ENCODE results near the gene TMTC1.

Gene TMTC1

DNA sequence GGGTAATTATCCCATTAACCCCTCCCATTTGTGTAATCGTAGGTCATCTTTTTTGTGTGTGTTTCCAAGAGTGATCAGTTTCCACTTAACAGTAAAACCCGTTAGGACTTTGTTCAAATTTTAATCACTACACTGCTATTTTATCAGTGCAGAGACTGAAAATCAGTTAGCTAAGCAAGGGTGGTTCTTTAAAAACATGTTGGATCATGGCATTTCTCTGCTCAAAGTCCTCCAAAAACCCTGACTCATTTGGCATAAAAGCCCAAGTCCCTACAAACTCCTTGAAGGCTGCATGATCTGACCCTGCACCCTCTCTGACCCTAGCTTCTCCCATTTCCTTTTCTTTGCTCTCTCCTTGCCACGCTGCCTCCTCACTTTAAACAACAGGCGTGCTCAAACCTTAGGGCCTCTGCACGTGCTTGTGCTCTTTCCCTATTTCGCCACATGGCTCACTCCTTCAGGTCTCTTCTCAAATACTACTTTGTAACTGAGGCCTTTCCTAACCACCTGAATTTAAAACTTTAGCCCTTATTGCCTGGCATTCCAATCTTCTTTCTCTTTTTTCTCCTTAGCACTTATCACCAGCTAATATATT is 273.1 kb downstream of the TMTC1 start:
- TF ChIP-seq ZBTB7A (IDR thresholded peaks at IDR 0.05; ENCODE audit: low read depth) (no peak), YY1 (IDR thresholded peaks at IDR 0.05; ENCODE audit: low read depth) (no peak), CREB1 (IDR thresholded peaks at IDR 0.05; ENCODE audit: low read depth) (no peak), NFIC (IDR thresholded peaks at IDR 0.05) (no peak), RAD21 (IDR thresholded peaks at IDR 0.05; ENCODE audit: low read depth) (no peak), TEAD4 (IDR thresholded peaks at IDR 0.05) (no peak), EP300 (IDR thresholded peaks at IDR 0.05; ENCODE audit: borderline replicate concordance) (no peak), FOXM1 (IDR thresholded peaks at IDR 0.05; ENCODE audit: borderline replicate concordance, low read depth) (no peak), EGR1 (IDR thresholded peaks at IDR 0.05) (no peak), CEBPB (IDR thresholded peaks at IDR 0.05) (no peak), TAF1 (IDR thresholded peaks at IDR 0.05; ENCODE audit: low read depth) (no peak), TCF12 (IDR thresholded peaks at IDR 0.05; ENCODE audit: low read depth) (no peak)
- TF ChIP-seq, protein P1, sequence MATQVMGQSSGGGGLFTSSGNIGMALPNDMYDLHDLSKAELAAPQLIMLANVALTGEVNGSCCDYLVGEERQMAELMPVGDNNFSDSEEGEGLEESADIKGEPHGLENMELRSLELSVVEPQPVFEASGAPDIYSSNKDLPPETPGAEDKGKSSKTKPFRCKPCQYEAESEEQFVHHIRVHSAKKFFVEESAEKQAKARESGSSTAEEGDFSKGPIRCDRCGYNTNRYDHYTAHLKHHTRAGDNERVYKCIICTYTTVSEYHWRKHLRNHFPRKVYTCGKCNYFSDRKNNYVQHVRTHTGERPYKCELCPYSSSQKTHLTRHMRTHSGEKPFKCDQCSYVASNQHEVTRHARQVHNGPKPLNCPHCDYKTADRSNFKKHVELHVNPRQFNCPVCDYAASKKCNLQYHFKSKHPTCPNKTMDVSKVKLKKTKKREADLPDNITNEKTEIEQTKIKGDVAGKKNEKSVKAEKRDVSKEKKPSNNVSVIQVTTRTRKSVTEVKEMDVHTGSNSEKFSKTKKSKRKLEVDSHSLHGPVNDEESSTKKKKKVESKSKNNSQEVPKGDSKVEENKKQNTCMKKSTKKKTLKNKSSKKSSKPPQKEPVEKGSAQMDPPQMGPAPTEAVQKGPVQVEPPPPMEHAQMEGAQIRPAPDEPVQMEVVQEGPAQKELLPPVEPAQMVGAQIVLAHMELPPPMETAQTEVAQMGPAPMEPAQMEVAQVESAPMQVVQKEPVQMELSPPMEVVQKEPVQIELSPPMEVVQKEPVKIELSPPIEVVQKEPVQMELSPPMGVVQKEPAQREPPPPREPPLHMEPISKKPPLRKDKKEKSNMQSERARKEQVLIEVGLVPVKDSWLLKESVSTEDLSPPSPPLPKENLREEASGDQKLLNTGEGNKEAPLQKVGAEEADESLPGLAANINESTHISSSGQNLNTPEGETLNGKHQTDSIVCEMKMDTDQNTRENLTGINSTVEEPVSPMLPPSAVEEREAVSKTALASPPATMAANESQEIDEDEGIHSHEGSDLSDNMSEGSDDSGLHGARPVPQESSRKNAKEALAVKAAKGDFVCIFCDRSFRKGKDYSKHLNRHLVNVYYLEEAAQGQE (IDR thresholded peaks at IDR 0.05; ENCODE audit: low read depth): no peak
- TF ChIP-seq, protein P2, sequence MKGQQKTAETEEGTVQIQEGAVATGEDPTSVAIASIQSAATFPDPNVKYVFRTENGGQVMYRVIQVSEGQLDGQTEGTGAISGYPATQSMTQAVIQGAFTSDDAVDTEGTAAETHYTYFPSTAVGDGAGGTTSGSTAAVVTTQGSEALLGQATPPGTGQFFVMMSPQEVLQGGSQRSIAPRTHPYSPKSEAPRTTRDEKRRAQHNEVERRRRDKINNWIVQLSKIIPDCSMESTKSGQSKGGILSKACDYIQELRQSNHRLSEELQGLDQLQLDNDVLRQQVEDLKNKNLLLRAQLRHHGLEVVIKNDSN (IDR thresholded peaks at IDR 0.05): no peak
- TF ChIP-seq, protein P3, sequence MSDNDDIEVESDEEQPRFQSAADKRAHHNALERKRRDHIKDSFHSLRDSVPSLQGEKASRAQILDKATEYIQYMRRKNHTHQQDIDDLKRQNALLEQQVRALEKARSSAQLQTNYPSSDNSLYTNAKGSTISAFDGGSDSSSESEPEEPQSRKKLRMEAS (IDR thresholded peaks at IDR 0.05): no peak

DNA sequence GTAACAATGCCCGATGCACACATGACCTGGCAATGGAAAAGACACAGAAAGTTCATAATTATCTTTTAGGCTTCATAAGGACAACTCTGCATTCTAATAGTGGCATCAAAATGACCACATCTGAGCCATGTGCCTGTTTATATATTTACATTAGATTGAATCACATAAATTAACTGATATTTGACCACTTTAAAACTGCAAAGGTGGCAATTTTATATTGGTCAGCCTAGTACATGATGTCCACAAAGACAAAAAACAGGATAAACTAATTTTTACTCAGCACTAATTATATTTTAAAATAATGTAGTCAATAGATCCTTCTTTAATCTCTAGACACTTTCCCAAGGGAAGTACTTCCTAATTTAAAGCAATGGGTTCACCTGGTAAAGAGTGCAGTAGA is 274.2 kb downstream of the TMTC1 start:
- no peak for TF ChIP-seq EP300 (IDR thresholded peaks at IDR 0.05; ENCODE audit: borderline replicate concordance)
- TF ChIP-seq TCF12 (IDR thresholded peaks at IDR 0.05; ENCODE audit: low read depth): no peak

DNA sequence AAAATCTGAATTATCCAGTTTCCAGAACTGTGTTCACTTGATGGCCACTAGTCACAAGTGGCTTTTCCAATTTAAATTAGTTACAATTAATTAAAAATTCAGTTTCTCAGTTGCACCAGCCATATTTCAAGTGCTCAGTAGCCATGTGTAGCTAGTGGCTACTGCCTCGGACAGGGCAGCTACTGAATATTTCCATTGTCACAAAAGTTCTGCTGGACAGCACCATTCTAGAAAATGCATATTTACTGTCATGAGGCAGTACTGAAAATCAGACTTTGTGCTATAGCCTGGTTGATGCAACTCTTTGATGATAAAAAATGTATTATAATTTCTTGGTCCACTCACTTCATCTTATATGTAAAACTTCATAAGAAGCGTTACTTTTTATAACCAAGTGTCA is 274.8 kb downstream of the TMTC1 start:
- TF ChIP-seq, protein P1 (IDR thresholded peaks at IDR 0.05; ENCODE audit: low read depth): peak; percentile 60
- no peak for TF ChIP-seq ZBTB7A (IDR thresholded peaks at IDR 0.05; ENCODE audit: low read depth)

DNA sequence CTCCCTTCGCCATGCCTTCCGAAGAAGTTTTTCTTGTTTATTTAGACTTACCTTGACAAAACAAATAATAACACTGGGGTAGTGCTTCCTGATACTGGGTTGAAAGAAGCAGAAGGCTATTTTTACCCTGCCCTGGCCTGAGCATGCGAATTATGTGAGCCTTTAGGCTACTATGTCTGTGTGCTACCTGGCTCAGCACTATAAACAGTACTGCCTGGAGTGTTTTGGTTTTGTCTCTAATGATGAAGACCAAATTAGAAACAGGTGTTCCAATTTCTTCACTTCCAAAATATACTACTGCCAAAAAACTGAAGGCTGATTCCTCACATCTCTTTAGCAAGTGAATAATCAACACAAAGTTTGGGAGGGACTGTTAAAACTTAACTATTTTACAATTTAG is 278.6 kb downstream of the TMTC1 start:
- no peak for TF ChIP-seq CREB1 (IDR thresholded peaks at IDR 0.05; ENCODE audit: low read depth)
- no peak for TF ChIP-seq TCF12 (IDR thresholded peaks at IDR 0.05; ENCODE audit: low read depth)
- no peak for TF ChIP-seq TEAD4 (IDR thresholded peaks at IDR 0.05)
- no peak for TF ChIP-seq EP300 (IDR thresholded peaks at IDR 0.05; ENCODE audit: borderline replicate concordance)
- TF ChIP-seq EGR1 (IDR thresholded peaks at IDR 0.05): no peak

DNA sequence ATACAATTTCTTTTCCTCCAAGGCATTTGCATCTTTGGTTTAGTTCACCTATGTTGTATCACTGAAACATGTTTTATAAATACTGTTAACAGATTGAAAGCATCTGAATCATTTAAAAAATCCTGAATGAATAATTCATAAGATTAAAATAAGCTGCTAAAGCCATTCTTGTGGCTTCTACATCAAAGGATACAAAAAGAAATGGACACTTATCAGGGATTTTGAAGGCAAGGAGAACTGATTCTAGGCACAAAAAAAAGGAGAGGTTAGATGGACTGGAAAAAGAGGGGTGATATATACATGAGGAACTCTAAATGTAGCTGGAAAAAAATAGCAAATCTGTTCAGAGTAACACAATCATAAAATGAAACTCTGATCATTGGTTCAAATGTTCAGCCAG is 280.5 kb downstream of the TMTC1 start:
- TF ChIP-seq EP300 (IDR thresholded peaks at IDR 0.05; ENCODE audit: borderline replicate concordance) (no peak), ZBTB7A (IDR thresholded peaks at IDR 0.05; ENCODE audit: low read depth) (no peak), TCF12 (IDR thresholded peaks at IDR 0.05; ENCODE audit: low read depth) (no peak), NFIC (IDR thresholded peaks at IDR 0.05) (no peak), EGR1 (IDR thresholded peaks at IDR 0.05) (no peak), TAF1 (IDR thresholded peaks at IDR 0.05; ENCODE audit: low read depth) (no peak), RAD21 (IDR thresholded peaks at IDR 0.05; ENCODE audit: low read depth) (no peak), CEBPB (IDR thresholded peaks at IDR 0.05) (no peak), CREB1 (IDR thresholded peaks at IDR 0.05; ENCODE audit: low read depth) (no peak), TEAD4 (IDR thresholded peaks at IDR 0.05) (no peak), YY1 (IDR thresholded peaks at IDR 0.05; ENCODE audit: low read depth) (no peak), FOXM1 (IDR thresholded peaks at IDR 0.05; ENCODE audit: borderline replicate concordance, low read depth) (no peak)
- TF ChIP-seq, protein P2 (IDR thresholded peaks at IDR 0.05): no peak
- TF ChIP-seq, protein P3 (IDR thresholded peaks at IDR 0.05): no peak
- TF ChIP-seq, protein P1 (IDR thresholded peaks at IDR 0.05; ENCODE audit: low read depth): no peak
